GM23338 (cell line): ENCODE data around the gene RELL1. TPM values are rescaled to one million over a fixed set of nuclear protein-coding genes. Genes with fewer than 3 reads are reported as not detected.

Source experiments
- ATAC-seq: fragments of 200-7000 bp; cut with Tn5 transposase; 3 replicates; pipeline ENCODE4 v1.9.1; 2020
- DNase-seq: peaks from one replicate; pipeline ENCODE4 v3.0.0-alpha.2; 2015; ENCODE audit warnings: low spot score
- H2AFZ ChIP-seq: fragments of 200-600 bp; sonication (generic); 2 replicates; pipeline ENCODE4 v1.8.0; 2016; ENCODE audit warnings: antibody characterized with exemption, mild to moderate bottlenecking, moderate library complexity
- H3F3A ChIP-seq: fragments of 200-600 bp; sonication (generic); replicated peaks from 2 replicates; pipeline ENCODE4 v1.8.0; 2017; ENCODE audit warnings: antibody characterized with exemption, mixed run types, low read depth
- H3K27ac ChIP-seq: fragments of 200-600 bp; sonication (generic); 2 replicates; pipeline ENCODE4 v1.6.1; 2016; ENCODE audit warnings: low read depth
- H3K27me3 ChIP-seq: fragments of 200-600 bp; sonication (generic); 2 replicates; pipeline ENCODE4 v1.8.0; 2016; ENCODE audit warnings: mild to moderate bottlenecking, mixed run types, moderate library complexity; ENCODE audit not compliant: insufficient read depth
- H3K36me3 ChIP-seq: fragments of 200-600 bp; sonication (generic); 2 replicates; pipeline ENCODE4 v1.8.0; 2016; ENCODE audit warnings: mild to moderate bottlenecking; ENCODE audit not compliant: insufficient read depth
- H3K4me1 ChIP-seq: fragments of 200-600 bp; sonication (generic); 2 replicates; pipeline ENCODE4 v1.8.0; 2016; ENCODE audit warnings: mild to moderate bottlenecking, moderate library complexity; ENCODE audit not compliant: insufficient read depth
- H3K4me2 ChIP-seq: fragments of 200-600 bp; sonication (generic); 2 replicates; pipeline ENCODE4 v1.7.1; 2017; ENCODE audit warnings: mixed run types
- H3K4me3 ChIP-seq: fragments of 200-600 bp; sonication (generic); 2 replicates; pipeline ENCODE4 v1.6.1; 2016; ENCODE audit warnings: mixed run types
- H3K79me2 ChIP-seq: fragments of 200-600 bp; sonication (generic); replicated peaks from 2 replicates; pipeline ENCODE4 v1.8.0; 2017; ENCODE audit warnings: mild to moderate bottlenecking; ENCODE audit not compliant: insufficient read depth
- H3K9me2 ChIP-seq: fragments of 200-600 bp; sonication (generic); 2 replicates; pipeline ENCODE4 v1.8.0; 2017; ENCODE audit not compliant: insufficient read depth
- H4K20me1 ChIP-seq: fragments of 200-600 bp; sonication (generic); replicated peaks from 2 replicates; pipeline ENCODE4 v1.8.0; 2017; ENCODE audit warnings: mild to moderate bottlenecking; ENCODE audit not compliant: insufficient read depth
- H3K27ac Mint-ChIP-seq: 2 replicates; pipeline ENCODE4 v1.8.0; 2020; ENCODE audit warnings: inconsistent platforms, mild to moderate bottlenecking, moderate library complexity, mixed read lengths
- H3K27me3 Mint-ChIP-seq: 3 replicates; pipeline ENCODE4 v1.8.0; 2022; ENCODE audit warnings: low read depth, mild to moderate bottlenecking, moderate library complexity, mixed read lengths, inconsistent platforms; ENCODE audit not compliant: insufficient read depth, poor library complexity
- H3K36me3 Mint-ChIP-seq: 3 replicates; pipeline ENCODE4 v1.8.0; 2021; ENCODE audit warnings: low read depth, mild to moderate bottlenecking, inconsistent platforms, moderate library complexity, mixed read lengths
- H3K4me1 Mint-ChIP-seq: 3 replicates; pipeline ENCODE4 v1.8.0; 2020; ENCODE audit warnings: mild to moderate bottlenecking, inconsistent platforms, mixed read lengths
- H3K4me3 Mint-ChIP-seq: 3 replicates; pipeline ENCODE4 v1.8.0; 2021; ENCODE audit warnings: moderate library complexity, mild to moderate bottlenecking, inconsistent platforms, mixed read lengths
- H3K9me3 Mint-ChIP-seq: 3 replicates; pipeline ENCODE4 v1.8.0; 2020; ENCODE audit warnings: moderate library complexity, mild to moderate bottlenecking, inconsistent platforms, mixed read lengths
- CTCF ChIP-seq, 2 experiments: fragments of 200-600 bp in 1 of 2; sonication (generic) in 1 of 2; conservative IDR thresholded peaks; 2 replicates each; pipeline versions ENCODE4 v1.5.1 to v1.6.1; 2016 to 2017; ENCODE audit warnings: antibody characterized with exemption in 2 of 2, low read depth in 2 of 2, mild to moderate bottlenecking in 2 of 2, moderate library complexity in 1 of 2
- EZH2 ChIP-seq: fragments of 200-600 bp; sonication (generic); IDR thresholded peaks from one replicate; pipeline ENCODE4 v1.8.0; 2017; ENCODE audit warnings: antibody characterized with exemption, mild to moderate bottlenecking, low read depth; ENCODE audit not compliant: unreplicated experiment
- JUNB ChIP-seq: IDR thresholded peaks from one replicate; pipeline ENCODE4 v1.6.1; 2016; ENCODE audit warnings: antibody characterized with exemption; ENCODE audit not compliant: unreplicated experiment
- POLR2AphosphoS5 ChIP-seq: IDR thresholded peaks from 2 replicates; pipeline ENCODE4 v1.6.1; 2016; ENCODE audit warnings: antibody characterized with exemption, low read depth
- STAT1 ChIP-seq: IDR thresholded peaks from one replicate; pipeline ENCODE4 v1.6.1; 2016; ENCODE audit warnings: antibody characterized with exemption; ENCODE audit not compliant: unreplicated experiment
- ZNF114 ChIP-seq: fragments of 250-450 bp; sonication (Bioruptor Pico); IDR thresholded peaks from 2 replicates; pipeline ENCODE4 v1.5.0; 2020; ENCODE audit warnings: mild to moderate bottlenecking, moderate library complexity
- ZNF331 ChIP-seq: fragments of 250-450 bp; sonication (Bioruptor Pico); IDR thresholded peaks from 2 replicates; pipeline ENCODE4 v1.5.0; 2020; ENCODE audit warnings: low read depth, mild to moderate bottlenecking, moderate library complexity
- ZNF462 ChIP-seq: fragments of 250-450 bp; sonication (Bioruptor Pico); IDR thresholded peaks from 2 replicates; pipeline ENCODE4 v1.5.0; 2020; ENCODE audit warnings: mild to moderate bottlenecking, moderate library complexity
- polyA plus RNA-seq: library from polyadenylated mRNA; unstranded; fragments of >200 nt; fragmentation: Nextera tagmentation; extraction: Ambion mirVana; gene quantifications from 2 replicates; pipeline ENCODE4 v1.2.1, GENCODE V29; 2016
- total RNA-seq: library from RNA; depleted of rRNA; stranded (reverse); fragments of >200 nt; shearing (Covaris generic); gene quantifications from 2 replicates; pipeline ENCODE4 v1.2.3, GENCODE V29; 2014

RELL1 gene
- total and polyA plus RNA-seq, 2 experiments from 2014 or later, result 2.8 to 28.5 TPM

GRCh38 chr4:37595875-37596680, 90.1 kb downstream of the RELL1 start (continued):
- TF ChIP-seq ZNF462 (CRISPR knock-in tag) (no peak), ZNF331 (CRISPR knock-in tag) (no peak), JUNB (no peak), STAT1 (no peak), POLR2AphosphoS5 (no peak), ZNF114 (no peak), CTCF (conservative IDR thresholded peaks at IDR 0.05; ENCODE audit: low read depth in 2 of 2) (no peak)

GRCh38 chr4:37594099-37594498, 92.1 kb downstream of the RELL1 start:
- Histone ChIP-seq H3K36me3 (no peaks in the 10 kb centered on the region), H3K4me1 (no peaks in the 10 kb centered on the region), H3K9me2 (no peaks in the 10 kb centered on the region), H3K4me3 (no peak overlapping the region), H3F3A (no peaks in the 10 kb centered on the region), H3K4me2 (no peak overlapping the region), H3K79me2 (no peaks in the 10 kb centered on the region), H4K20me1 (no peaks in the 10 kb centered on the region), H3K27ac (no peak overlapping the region), H3K27me3 (no peaks in the 10 kb centered on the region), H2AFZ (no peak overlapping the region)
- no peak for DNase-seq
- TF ChIP-seq EZH2 (no peak), CTCF (conservative IDR thresholded peaks at IDR 0.05; ENCODE audit: low read depth in 2 of 2) (0 out of 4 replicates have a peak, but pooled peaks of 1 of the 2 experiments have one; percentile 7)
- Mint-ChIP-seq H3K27me3 (no peaks in the 10 kb centered on the region), H3K36me3 (no peaks in the 10 kb centered on the region), H3K27ac (no peak overlapping the region), H3K4me1 (peaks cover 10% of the 10 kb centered on the region), H3K4me3 (no peak overlapping the region), H3K9me3 (no peaks in the 10 kb centered on the region)
- no peak for ATAC-seq
